Activated T-helper 17 cell treated with anti-CD3 and anti-CD28 coated beads, Interleukin-2, amount 50 U/mL, for 72 hours (primary cell): Measurements from ENCODE around the gene CLIP1. TPM values are rescaled to one million over a fixed set of nuclear protein-coding genes. Genes with fewer than 3 reads are reported as not detected.

Experiments
- ATAC-seq: fragments of 150-1000 bp; cut with Tn5 transposase; replicated peaks from 2 replicates; pipeline ENCODE4 v1.10.0; 2021; ENCODE audit warnings: mild to moderate bottlenecking, moderate library complexity
- H3K27ac Mint-ChIP-seq: one replicate; pipeline ENCODE4 v1.8.0; 2022; ENCODE audit warnings: mixed read lengths
- H3K27me3 Mint-ChIP-seq: one replicate; pipeline ENCODE4 v1.8.0; 2022; ENCODE audit warnings: mixed read lengths
- H3K36me3 Mint-ChIP-seq: one replicate; pipeline ENCODE4 v1.8.0; 2022; ENCODE audit warnings: low read depth, mild to moderate bottlenecking, mixed read lengths
- H3K4me1 Mint-ChIP-seq: one replicate; pipeline ENCODE4 v1.8.0; 2022; ENCODE audit warnings: mixed read lengths
- H3K4me3 Mint-ChIP-seq: one replicate; pipeline ENCODE4 v1.8.0; 2022; ENCODE audit warnings: mild to moderate bottlenecking, mixed read lengths
- H3K9me3 Mint-ChIP-seq: one replicate; pipeline ENCODE4 v1.8.0; 2022; ENCODE audit warnings: mixed read lengths
- total RNA-seq, 2 donors: library from RNA; stranded (reverse); gene quantifications; one replicate each; pipeline ENCODE4 v1.2.3, GENCODE V29; 2022

The CLIP1 gene
- total RNA-seq, 2 donors from 2014 or later: 61.0 to 86.1 TPM

DNA sequence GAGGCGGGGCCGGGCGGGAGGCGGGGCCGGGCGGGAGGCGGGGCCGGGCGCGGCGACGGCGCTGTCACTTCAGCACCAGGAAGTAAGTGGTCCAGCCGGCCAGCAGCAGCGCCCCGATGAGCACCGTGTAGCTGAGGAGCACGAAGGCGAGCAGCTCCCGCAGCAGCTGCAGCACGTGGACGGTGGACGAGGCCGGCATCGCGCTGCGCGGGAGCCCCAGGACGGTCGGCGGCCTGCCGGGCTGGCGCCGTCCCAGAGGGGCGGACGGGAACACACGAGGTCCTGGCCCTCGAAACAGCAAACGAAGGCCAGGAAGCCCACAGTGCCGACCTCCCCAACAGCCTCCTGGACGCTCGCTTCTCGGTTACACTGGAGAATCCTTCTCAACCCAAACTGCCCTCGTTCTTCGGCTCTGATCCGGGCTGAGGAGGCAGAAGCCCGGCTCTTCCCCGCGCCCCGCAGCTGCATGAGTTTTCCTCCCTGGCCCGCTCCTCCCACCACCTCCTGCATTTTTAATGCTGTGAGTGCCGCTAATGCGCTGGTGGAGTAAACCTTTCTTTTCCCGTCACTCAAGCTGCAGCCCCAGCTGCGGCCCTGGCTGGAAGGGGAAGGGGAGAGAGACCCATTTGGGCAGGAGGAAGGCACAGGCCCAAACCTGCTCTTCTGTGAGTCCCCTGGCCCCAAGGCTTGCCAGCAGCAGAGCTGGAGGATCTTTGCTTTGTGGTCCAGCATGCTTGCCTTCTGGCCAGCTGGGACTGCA is 195.9 kb downstream of the CLIP1 start:
- Mint-ChIP-seq H3K27ac (no peak overlapping the region), H3K27me3 (no peaks in the 10 kb centered on the region), H3K4me3 (peak overlapping the region; percentile 80), H3K36me3 (peaks cover 52% of the 10 kb centered on the region), H3K9me3 (no peaks in the 10 kb centered on the region), H3K4me1 (peaks cover 20% of the 10 kb centered on the region)
- ATAC-seq: no peak

DNA sequence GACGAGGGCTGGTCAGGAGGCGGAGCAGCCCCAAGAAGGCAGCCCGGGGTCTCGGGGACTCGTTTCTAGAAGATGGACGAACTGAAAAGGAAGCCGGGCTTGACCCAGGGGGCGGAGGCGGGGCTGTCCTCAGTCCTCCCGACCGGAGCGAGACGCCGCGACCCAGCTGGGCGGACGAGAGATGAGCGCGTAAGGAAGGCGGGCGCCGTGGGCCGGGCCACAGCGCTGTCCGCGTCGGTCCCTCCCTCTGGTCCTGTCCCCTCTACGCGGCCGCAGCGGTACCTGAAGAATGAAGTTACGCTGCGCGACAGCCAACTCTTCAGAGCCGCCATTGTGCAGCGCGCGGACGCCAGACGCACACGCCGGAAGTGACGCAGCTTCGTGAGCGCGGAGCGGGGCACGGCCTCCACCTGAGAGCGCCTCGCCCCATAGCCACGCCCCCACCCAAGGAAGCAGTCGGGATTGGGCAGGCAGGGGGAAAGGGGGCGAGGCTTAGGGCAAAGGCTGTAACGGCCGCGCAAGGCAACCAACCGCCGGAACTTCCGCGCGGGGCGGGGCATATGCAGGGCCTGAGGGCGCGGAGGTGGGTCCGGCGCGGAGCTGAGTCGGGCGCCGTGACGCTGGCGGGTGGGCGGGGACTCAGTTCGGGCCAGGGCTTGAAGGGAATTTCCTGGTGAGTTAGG is 196.6 kb downstream of the CLIP1 start, which contains the start of gene DIABLO:
DIABLO (minus strand) TSS at position 370 of the 683 bp plus-strand sequence; CDS start at position 332, 38 bp downstream.
- Mint-ChIP-seq H3K27me3 (no peaks in the 10 kb centered on the region), H3K27ac (peak within 1 kb of the TSS; percentile 82), H3K4me1 (peaks cover 20% of the 10 kb centered on the region), H3K9me3 (no peaks in the 10 kb centered on the region), H3K4me3 (peak within 1 kb of the TSS; percentile 80), H3K36me3 (peaks cover 52% of the 10 kb centered on the region)
- ATAC-seq: peak; percentile 94

Other genes starting within 250 kb of the CLIP1 start
- not detected for gene IL31, start 248.4 kb downstream of the CLIP1 start, total RNA-seq
- gene LRRC43, start 239.5 kb downstream of the CLIP1 start, total RNA-seq: not detected
- gene B3GNT4, start 219.0 kb downstream of the CLIP1 start, total RNA-seq: 1 to 10 TPM in 1 of 2 donors, under 1 TPM in 1; 0.48 to 5.3 TPM
- gene DIABLO, start 196.6 kb downstream of the CLIP1 start, total RNA-seq: 10 to 100 TPM; 44.0 to 50.5 TPM
- gene VPS33A, start 156.2 kb downstream of the CLIP1 start, total RNA-seq: 10 to 100 TPM; 21.3 to 37.1 TPM
- 10 to 100 TPM; 33.6 to 37.0 TPM for gene ZCCHC8, start 78.3 kb upstream of the CLIP1 start, total RNA-seq
- 100 to 1,000 TPM; 103 to 110 TPM for gene RSRC2, start 104.3 kb upstream of the CLIP1 start, total RNA-seq
- 100 to 1,000 TPM; 128 to 148 TPM for gene KNTC1, start 104.6 kb upstream of the CLIP1 start, total RNA-seq